Karpas-422 (cell line): Measurements from ENCODE around the gene MYO18A. TPM values are rescaled to one million over a fixed set of nuclear protein-coding genes. Genes with fewer than 3 reads are reported as not detected.

Experiments
- DNase-seq: peaks from one replicate; pipeline ENCODE4 v3.0.0-alpha.2; 2015
- H2AFZ ChIP-seq: fragments of 200-600 bp; sonication (generic); 2 replicates; pipeline ENCODE4 v1.6.1; 2014; ENCODE audit warnings: antibody characterized with exemption, low read length, mixed read lengths
- H3K27ac ChIP-seq: fragments of 200-600 bp; sonication (generic); 2 replicates; pipeline ENCODE4 v1.5.1; 2014; ENCODE audit warnings: mild to moderate bottlenecking, low read length, moderate library complexity
- H3K27me3 ChIP-seq: fragments of 200-600 bp; sonication (generic); 2 replicates; pipeline ENCODE4 v1.6.1; 2014; ENCODE audit warnings: low read length, mixed read lengths
- H3K36me3 ChIP-seq: fragments of 200-600 bp; sonication (generic); 2 replicates; pipeline ENCODE4 v1.6.1; 2014; ENCODE audit warnings: low read length, mixed read lengths; ENCODE audit not compliant: insufficient read depth
- H3K4me1 ChIP-seq: fragments of 200-600 bp; sonication (generic); 2 replicates; pipeline ENCODE4 v1.6.1; 2014; ENCODE audit warnings: mild to moderate bottlenecking, low read length, mixed read lengths
- H3K4me2 ChIP-seq: fragments of 200-600 bp; sonication (generic); 2 replicates; pipeline ENCODE4 v1.6.1; 2014; ENCODE audit warnings: low read length, low read depth, mild to moderate bottlenecking; ENCODE audit not compliant: poor library complexity, severe bottlenecking
- H3K4me3 ChIP-seq: fragments of 200-600 bp; sonication (generic); 2 replicates; pipeline ENCODE4 v1.5.1; 2014; ENCODE audit warnings: mild to moderate bottlenecking, antibody characterized with exemption, low read length, mixed read lengths
- H3K79me2 ChIP-seq: fragments of 200-600 bp; sonication (generic); 2 replicates; pipeline ENCODE4 v1.6.1; 2014; ENCODE audit warnings: mild to moderate bottlenecking, low read length, mixed read lengths
- H3K9ac ChIP-seq: fragments of 200-600 bp; sonication (generic); 2 replicates; pipeline ENCODE4 v1.6.0; 2014; ENCODE audit warnings: low read length
- H3K9me2 ChIP-seq: fragments of 200-600 bp; sonication (generic), shearing (Covaris generic); replicated peaks from 2 replicates; pipeline ENCODE4 v1.6.0; 2014; ENCODE audit warnings: mild to moderate bottlenecking, low read length, moderate library complexity; ENCODE audit not compliant: insufficient read depth
- H3K9me3 ChIP-seq: fragments of 300-700, 200-600 bp; sonication (generic); 2 replicates; pipeline ENCODE4 v1.6.1; 2014; ENCODE audit warnings: low read length, mixed read lengths
- H4K20me1 ChIP-seq: fragments of 200-600 bp; sonication (generic); 2 replicates; pipeline ENCODE4 v1.6.1; 2014; ENCODE audit warnings: mild to moderate bottlenecking, antibody characterized with exemption, low read length, low read depth; ENCODE audit not compliant: insufficient read depth
- total RNA-seq: library from RNA; depleted of rRNA; stranded (reverse); fragments of >200 nt; shearing (Covaris generic); gene quantifications from 2 replicates; pipeline ENCODE4 v1.2.3, GENCODE V29; 2014; ENCODE audit warnings: low replicate concordance

Gene MYO18A
- total RNA-seq, 1 experiment from 2014 or later, result 16.4 TPM

DNA sequence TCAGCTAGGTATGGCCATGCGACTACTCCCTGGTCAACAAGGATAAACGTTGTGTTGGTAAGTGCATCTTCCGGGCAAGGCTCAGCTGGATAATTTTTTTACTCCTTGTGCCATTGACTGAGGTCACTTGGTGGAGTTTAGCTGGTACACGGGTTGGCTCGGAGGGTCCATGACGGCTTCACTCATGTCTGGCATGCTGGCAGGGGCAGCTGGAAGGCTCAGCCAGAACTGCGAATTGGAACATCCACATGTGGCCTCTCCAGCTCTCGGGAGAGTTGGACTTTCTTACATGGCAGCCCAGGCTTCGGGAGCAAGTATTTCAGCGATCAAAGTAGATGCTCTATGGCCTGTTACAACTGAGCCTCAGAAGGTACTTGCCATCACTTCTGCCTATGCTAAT, 35.0 kb upstream of the MYO18A start:
- H4K20me1 ChIP-seq, result no peaks in the 10 kb centered on the region
- H3K4me3 ChIP-seq, result no peak overlapping the region
- no peak overlapping the region for H2AFZ ChIP-seq
- no peak overlapping the region for H3K9ac ChIP-seq
- H3K27me3 ChIP-seq, result no peaks in the 10 kb centered on the region
- 0 out of 2 replicates have a peak, but pooled peaks cover 2% of the 10 kb centered on the region for H3K4me1 ChIP-seq
- H3K36me3 ChIP-seq, result no peaks in the 10 kb centered on the region
- H3K9me2 ChIP-seq, result no peaks in the 10 kb centered on the region
- H3K9me3 ChIP-seq, result no peaks in the 10 kb centered on the region
- no peaks in the 10 kb centered on the region for H3K79me2 ChIP-seq
- no peak overlapping the region for H3K27ac ChIP-seq
- H3K4me2 ChIP-seq, result no peak overlapping the region
- no peak for DNase-seq

DNA sequence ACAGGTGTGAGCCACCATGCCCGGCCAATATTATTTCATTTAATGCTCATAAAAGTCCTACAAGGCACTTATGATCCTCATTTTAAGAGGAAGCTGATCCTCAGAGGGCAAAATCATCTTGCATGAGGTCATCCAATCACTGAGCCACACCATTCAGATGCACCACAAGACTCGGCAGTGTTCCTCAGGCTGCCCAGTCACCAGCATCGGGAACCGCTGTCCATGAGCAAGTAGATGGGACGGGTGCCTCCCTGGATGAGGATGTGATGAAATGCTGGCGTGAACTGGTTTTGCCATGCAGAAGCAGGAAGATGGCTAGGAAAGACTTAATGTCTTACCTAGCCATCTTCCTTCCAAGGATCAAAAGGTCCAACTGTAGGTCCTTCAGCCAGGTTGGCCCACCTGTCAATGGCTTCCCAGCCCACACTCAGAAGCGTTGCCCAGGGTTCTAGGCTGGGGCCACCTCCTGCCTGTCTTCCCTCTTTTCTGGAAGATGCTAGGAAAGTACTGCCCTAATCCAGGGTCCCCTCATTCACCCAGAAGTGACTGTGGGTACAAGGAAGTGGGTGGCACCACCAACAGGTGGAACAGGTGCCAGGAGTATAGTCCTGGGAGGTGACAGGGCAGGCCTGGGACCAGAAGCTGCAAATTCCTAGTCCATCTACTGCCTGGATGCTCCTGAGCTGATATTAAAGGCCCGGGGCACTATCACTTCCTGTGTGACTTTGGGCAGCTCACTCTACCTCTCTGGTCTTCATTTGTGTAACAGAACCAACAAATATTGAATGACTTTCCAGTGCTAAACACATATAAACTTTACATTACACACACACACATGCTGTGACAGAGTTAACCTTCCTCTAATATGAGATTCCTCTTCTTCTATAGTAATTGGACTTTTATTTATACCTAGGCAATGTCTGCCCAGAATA, 34.3 kb upstream of the MYO18A start:
- Histone ChIP-seq H3K4me1 (0 out of 2 replicates have a peak, but pooled peaks cover 2% of the 10 kb centered on the region), H3K79me2 (no peaks in the 10 kb centered on the region), H3K27me3 (no peaks in the 10 kb centered on the region), H3K4me2 (no peak overlapping the region), H3K9me2 (no peaks in the 10 kb centered on the region), H3K27ac (no peak overlapping the region), H3K4me3 (no peak overlapping the region), H2AFZ (no peak overlapping the region), H3K36me3 (no peaks in the 10 kb centered on the region), H4K20me1 (no peaks in the 10 kb centered on the region), H3K9ac (no peak overlapping the region), H3K9me3 (no peaks in the 10 kb centered on the region)
- no peak for DNase-seq

GRCh38 chr17:29212681-29213121, 32.5 kb upstream of the MYO18A start:
- no peaks in the 10 kb centered on the region for H3K79me2 ChIP-seq
- no peak overlapping the region for H3K4me3 ChIP-seq
- no peaks in the 10 kb centered on the region for H3K27me3 ChIP-seq
- no peak overlapping the region for H2AFZ ChIP-seq
- no peak for DNase-seq
- H3K4me2 ChIP-seq, result no peak overlapping the region
- H3K9me3 ChIP-seq, result no peaks in the 10 kb centered on the region
- no peak overlapping the region for H3K9ac ChIP-seq
- H4K20me1 ChIP-seq, result no peaks in the 10 kb centered on the region
- no peak overlapping the region for H3K27ac ChIP-seq
- no peaks in the 10 kb centered on the region for H3K9me2 ChIP-seq
- H3K4me1 ChIP-seq, result no peaks in the 10 kb centered on the region
- H3K36me3 ChIP-seq, result no peaks in the 10 kb centered on the region

DNA sequence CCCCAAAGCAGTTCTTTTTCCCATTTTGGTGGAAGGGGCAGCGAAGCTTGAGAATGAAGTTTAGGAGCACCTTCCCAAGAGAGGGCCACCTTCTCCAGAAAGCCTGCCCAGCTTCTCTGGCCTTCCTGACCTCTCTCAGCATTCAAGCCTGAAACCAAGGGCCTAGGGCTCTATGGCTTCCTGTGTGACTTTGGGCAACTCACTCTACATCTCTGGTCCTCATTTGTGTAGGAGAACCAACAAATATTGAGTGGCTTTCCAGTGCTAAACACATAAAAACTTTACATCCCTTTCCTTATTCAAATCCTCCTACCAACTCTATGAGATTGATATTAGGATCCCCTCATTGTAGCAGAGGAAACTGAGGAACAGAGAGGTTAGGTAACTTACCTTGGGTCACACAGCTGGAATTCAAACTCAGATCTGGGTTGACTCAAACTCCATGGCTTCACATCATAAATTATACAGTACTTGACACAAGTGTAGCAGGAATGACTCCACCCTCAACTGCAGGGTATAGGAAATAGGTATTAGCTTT, 32.0 kb upstream of the MYO18A start:
- Histone ChIP-seq H3K9me2 (no peaks in the 10 kb centered on the region), H3K79me2 (no peaks in the 10 kb centered on the region), H3K27me3 (no peaks in the 10 kb centered on the region), H3K36me3 (no peaks in the 10 kb centered on the region), H3K4me1 (no peaks in the 10 kb centered on the region), H3K9ac (no peak overlapping the region), H3K27ac (no peak overlapping the region), H3K9me3 (no peaks in the 10 kb centered on the region), H4K20me1 (no peaks in the 10 kb centered on the region), H3K4me3 (no peak overlapping the region), H3K4me2 (no peak overlapping the region), H2AFZ (no peak overlapping the region)
- DNase-seq, result no peak

GRCh38 chr17:29210879-29211278, 30.7 kb upstream of the MYO18A start:
- Histone ChIP-seq H3K9me3 (no peaks in the 10 kb centered on the region), H4K20me1 (no peaks in the 10 kb centered on the region), H3K36me3 (no peaks in the 10 kb centered on the region), H2AFZ (no peak overlapping the region), H3K4me3 (no peak overlapping the region), H3K27me3 (no peaks in the 10 kb centered on the region), H3K79me2 (no peaks in the 10 kb centered on the region), H3K9me2 (no peaks in the 10 kb centered on the region), H3K4me1 (no peaks in the 10 kb centered on the region), H3K4me2 (no peak overlapping the region), H3K27ac (no peak overlapping the region), H3K9ac (no peak overlapping the region)
- DNase-seq, result no peak

DNA sequence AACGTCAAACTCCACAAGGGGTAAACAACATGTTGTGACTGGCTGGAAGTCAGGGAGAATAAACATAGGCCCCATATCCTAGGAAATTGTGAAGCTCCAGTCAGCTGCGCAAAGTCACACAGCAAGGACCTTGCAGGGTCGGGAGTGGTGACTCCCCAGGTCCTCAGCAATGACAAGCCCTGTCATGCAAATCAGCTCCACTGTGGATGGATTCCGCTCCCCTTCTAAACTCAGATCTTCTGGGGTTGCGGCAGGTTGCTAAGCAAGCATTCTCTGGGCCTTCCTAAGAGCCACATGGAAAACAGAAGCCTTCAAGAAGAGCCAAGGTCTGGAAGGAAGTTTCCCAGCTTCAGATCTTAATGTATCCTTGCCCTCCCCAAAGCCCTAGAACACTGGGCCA, 28.9 kb upstream of the MYO18A start:
- Histone ChIP-seq H3K27ac (no peak overlapping the region), H3K9me2 (no peaks in the 10 kb centered on the region), H4K20me1 (no peaks in the 10 kb centered on the region), H3K27me3 (no peaks in the 10 kb centered on the region), H3K79me2 (no peaks in the 10 kb centered on the region), H3K9ac (no peak overlapping the region), H3K4me2 (no peak overlapping the region), H3K9me3 (no peaks in the 10 kb centered on the region), H2AFZ (no peak overlapping the region), H3K36me3 (no peaks in the 10 kb centered on the region), H3K4me1 (no peaks in the 10 kb centered on the region), H3K4me3 (no peak overlapping the region)
- DNase-seq, result no peak

DNA sequence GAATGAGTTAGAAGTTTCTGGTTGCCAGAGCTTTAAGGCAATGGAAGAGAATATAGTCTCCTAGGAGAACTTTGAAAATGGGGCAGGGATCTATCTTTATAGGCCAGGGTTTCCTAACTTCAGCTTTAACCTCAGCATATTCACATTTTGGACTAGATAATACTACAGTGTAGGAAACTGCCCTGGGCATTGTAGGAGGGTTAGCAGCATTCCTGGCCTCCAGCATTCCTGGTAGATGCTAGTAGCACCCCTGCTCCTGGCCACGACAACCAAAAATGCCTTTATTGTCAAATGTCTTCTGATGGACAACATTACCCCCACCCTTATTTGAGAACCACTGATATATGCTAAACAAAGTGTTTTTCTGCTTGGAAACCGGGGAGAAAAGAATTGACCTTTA, 27.8 kb upstream of the MYO18A start:
- Histone ChIP-seq H3K9ac (no peak overlapping the region), H3K27me3 (no peaks in the 10 kb centered on the region), H3K4me3 (no peak overlapping the region), H3K27ac (no peak overlapping the region), H4K20me1 (no peaks in the 10 kb centered on the region), H2AFZ (no peak overlapping the region), H3K79me2 (no peaks in the 10 kb centered on the region), H3K4me2 (no peak overlapping the region), H3K9me3 (no peaks in the 10 kb centered on the region), H3K36me3 (no peaks in the 10 kb centered on the region), H3K9me2 (no peaks in the 10 kb centered on the region), H3K4me1 (no peaks in the 10 kb centered on the region)
- DNase-seq, result no peak

- Histone ChIP-seq H3K9ac (no peak overlapping the region), H3K79me2 (no peaks in the 10 kb centered on the region), H3K27ac (no peak overlapping the region), H3K4me3 (no peak overlapping the region), H3K9me3 (no peaks in the 10 kb centered on the region), H3K27me3 (no peaks in the 10 kb centered on the region), H3K36me3 (no peaks in the 10 kb centered on the region), H3K9me2 (no peaks in the 10 kb centered on the region), H4K20me1 (no peaks in the 10 kb centered on the region), H3K4me1 (no peaks in the 10 kb centered on the region), H3K4me2 (no peak overlapping the region), H2AFZ (no peak overlapping the region)
- no peak for DNase-seq
Observed at GRCh38 chr17:29205047-29205446, 24.8 kb upstream of the MYO18A start.
